DMS 273 (cell line): Measurements from ENCODE around the gene NFATC1.
"Not testable (repeated sequence)": the region's sequence is repeated elsewhere in the genome, so short reads cannot be mapped to it uniquely, and the experiment has no call there.

ENCODE experiments used
- DNase-seq: peaks from one replicate; lab custom pipeline; 2025; ENCODE audit not compliant: unreplicated experiment; lab: John Stamatoyannopoulos, UW

Gene NFATC1

DNA sequence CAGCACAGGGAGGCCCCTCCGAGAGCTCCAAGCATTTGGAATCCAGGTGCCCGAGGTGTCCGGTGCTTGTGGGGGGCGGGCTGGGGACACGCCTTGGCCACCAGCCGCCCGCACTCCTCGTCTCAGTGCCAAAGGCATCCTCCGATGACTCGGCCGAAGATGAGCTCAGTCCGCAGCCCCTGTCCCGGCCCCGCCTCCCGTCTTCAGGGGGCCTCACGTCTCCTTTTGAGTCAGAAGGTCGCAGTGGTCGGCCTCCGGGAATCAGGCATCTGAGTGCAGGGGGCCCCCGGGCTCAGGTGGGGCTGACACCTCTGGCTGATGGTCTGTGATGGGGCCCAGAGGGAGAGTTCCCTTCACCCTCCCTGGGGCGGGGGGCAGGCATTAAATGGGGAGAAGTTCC, 74.8 kb downstream of the NFATC1 start:
- no peak for DNase-seq

DNA sequence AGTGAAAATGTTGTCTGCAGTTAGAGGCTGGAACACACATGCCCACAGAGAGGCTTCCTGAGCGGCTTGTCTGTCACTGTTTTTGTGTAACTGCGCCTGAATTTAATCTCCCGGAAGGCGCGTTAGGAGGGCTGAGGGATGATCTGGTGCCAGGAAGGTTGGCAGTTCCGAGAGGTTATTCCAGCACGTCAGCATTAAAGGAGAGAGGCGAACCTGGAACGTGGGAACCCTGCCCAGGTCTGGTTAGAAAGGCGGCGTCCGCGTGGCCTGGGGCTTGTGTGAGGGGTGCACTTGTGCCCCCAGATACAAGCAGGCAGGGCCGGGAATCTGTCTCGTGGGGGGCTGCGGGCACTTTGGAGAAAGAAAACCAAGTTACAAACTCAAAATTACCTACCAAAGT, 75.3 kb downstream of the NFATC1 start:
- no peak for DNase-seq

DNA sequence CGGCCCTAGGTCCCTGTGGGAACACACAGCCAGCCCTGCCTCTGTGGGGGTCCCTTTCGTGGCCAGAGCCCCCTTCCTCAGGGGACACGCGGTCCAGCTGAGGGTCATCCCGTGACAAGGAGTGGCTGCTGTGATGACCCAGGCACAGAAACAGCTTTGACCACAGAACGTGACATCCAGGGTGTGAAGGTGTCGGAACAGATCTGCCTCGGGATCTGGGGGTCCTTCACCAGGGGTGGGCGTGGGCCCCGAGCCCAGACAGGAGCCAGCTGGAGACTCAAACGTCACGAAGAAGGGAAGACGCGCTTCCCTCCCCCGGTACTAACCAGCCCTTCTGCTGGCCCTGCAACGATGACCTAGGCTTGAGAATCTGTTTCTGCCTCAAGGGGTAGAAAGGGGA, 75.9 kb downstream of the NFATC1 start:
- no peak for DNase-seq

DNA sequence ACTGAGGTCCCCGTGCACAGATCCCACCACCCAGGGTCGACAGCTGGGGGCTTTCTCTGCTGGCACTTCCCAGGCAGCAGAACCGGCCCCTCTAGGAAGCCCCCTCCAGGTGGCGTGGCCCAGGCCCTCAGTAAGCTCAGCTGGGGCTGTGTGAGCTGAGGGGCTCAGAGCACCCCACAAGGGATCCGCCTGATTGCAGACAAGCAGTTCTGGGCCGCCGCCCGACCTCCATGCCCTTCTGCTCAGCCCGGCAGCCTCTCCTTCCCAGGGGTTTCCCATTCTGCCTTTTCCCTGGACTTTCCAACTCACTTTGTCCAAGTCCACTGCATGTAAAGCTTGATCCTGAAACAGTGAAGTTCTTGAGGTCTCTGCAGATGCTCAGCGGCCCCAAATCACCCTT, 76.4 kb downstream of the NFATC1 start:
- DNase-seq, result no peak

DNA sequence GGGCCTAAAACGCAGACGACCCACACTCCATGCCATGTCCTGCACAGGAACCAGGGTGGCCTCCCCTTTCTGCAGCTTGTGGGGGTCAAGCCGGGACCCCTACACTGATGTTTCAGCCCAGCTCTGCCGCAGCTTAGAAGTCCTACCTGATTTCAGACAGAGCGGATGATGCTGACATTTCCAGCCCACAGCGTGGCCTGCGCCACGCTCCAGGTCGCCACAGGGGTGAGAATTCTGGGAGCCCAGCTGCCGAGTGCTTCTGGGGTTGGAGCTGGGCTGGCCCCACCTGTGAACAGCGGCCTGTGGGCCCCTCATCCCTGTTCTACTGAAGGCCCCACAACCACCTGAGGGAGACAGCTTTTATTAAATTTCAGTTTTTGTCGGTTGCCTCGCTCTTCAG, 77.2 kb downstream of the NFATC1 start:
- DNase-seq, result no peak

DNA sequence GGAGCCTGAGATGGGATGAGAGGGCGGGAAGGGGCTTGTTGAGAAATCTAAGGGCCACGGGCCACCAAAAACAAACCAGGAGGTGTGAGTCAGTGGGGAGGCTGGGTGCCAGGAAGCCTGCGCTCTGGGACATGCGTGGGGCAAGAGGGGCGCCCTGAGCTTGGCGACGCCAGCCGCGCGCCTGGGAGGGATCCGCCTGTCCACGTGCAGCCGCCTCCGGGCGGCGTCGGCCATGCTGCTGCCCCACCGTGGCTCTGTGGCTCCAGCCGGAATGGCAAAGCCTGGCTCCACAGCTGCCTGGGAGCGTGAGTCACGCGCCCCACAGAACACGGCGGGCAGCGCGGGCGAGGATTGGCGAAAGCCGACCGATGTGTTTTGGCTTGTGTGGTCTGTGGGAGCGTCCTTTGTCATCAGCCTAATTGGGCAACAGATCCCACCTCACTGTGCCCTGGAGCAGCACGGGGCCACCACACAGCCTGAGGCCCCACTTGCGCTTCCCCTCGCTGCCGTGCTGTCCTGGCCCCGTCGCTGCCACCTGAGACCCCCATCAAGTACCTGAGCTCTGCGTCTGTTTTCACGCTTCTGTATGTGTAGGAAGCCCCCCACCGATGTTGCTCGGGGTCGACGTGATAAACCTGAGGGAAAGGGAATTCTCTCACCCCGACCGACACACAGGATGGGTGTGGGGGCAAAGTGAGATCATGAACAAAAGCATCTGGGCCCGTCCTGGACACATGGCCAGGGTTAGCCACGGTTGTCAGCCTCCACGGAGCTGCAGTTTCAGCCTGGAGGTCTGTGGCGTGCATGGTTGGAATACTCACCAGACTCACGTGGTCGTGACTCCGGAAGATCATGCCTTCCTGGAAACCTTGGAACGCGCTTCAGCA, 80.5 kb downstream of the NFATC1 start:
- DNase-seq, result no peak

DNA sequence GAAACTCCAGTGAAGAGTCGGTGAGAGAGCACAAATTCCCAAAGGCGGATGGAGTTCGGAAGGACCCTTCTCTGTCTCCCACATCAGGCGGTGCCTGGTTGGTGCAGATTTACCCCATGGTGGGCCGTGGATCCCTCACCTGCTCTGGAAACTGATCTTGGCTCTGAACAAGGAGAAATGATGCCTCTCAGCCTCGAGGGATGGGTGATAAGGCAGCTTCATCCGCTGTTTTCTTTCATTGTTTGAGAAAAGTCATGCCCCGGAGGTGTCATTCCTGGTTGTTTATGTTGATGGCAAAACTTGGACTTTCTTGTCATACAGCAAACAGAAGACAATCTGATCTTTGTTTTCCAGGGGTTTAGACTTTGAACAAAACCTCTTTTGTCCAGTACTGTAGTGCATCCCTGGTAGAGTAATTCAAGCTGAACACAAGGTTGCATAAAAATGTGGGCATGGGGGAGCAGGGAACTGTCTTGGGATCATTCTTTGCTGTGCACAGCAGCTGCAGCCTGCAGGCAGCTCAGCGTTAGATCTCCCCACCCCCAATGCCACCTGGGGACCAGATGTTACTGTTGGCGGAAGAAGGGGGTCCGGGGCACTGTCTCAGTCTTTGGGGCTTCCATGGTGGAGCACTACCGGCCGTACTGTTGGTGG, 81.3 kb downstream of the NFATC1 start:
- DNase-seq, result no peak

DNA sequence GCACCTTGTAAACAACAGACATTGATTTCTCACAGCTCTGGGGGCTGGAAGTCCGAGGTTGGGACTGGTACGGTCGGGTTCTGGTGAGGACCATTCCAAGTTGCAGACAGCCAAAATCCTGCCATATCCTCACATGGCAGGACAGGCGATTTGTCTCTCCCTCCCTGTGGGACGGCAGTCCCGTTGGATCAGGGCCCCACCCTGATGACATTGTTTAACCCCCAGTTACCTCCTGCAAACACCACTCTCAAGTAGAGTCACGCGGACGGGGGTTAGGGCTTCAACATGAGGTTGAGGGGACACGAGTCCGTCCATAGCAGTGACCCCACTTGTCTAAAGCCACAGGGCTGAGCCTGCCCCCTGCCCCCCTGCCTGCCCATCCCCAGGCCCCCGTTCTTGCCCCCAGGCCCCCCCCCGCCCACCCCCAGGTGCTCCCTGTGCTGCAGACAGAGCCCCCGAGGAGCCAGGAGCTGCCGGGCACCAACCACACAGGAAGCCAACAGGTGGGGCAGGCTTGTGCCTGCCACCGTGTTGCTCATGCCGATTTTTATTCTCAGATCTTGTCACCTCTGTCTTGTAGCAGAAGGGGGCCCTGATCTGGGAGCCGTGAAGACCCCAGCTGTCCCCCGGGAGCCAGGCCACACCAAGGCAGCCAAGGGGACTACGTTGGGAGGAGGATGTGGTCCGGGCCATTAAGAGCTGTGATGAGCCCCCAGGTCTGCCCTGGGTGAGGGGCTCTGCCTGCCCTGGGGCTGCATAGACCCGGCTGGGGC, 82.2 kb downstream of the NFATC1 start:
- no peak for DNase-seq

DNA sequence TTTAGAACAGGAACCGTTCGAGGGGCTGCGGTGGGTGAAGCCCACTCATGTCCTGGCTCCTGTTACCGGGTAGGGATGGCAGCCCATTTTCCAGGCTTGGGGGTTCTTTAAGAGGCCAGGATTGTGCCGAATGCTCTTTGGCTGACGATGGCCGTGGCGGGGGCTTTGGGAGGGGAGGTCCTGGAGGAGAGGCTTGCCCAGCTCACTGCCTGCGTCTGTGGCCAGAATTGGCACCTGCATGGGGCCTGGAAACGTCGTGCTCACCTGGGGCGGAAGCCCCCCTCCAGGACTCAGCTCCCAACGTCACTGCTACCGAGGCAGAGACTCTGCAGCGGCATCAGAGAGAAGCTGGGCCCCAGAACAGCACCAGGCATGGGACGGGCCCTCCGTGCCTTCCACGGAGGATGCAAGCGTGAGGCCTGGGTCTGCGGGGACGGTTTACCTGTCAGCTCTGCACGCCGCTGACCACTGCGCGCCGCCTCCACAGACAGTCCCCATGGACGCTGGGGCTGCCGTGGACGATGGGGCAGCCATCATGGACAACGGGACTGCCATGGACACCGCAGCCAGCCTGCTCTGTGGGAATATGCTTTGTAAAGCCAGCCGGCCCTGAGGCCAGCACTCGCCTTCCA, 82.9 kb downstream of the NFATC1 start:
- DNase-seq, result no peak

DNA sequence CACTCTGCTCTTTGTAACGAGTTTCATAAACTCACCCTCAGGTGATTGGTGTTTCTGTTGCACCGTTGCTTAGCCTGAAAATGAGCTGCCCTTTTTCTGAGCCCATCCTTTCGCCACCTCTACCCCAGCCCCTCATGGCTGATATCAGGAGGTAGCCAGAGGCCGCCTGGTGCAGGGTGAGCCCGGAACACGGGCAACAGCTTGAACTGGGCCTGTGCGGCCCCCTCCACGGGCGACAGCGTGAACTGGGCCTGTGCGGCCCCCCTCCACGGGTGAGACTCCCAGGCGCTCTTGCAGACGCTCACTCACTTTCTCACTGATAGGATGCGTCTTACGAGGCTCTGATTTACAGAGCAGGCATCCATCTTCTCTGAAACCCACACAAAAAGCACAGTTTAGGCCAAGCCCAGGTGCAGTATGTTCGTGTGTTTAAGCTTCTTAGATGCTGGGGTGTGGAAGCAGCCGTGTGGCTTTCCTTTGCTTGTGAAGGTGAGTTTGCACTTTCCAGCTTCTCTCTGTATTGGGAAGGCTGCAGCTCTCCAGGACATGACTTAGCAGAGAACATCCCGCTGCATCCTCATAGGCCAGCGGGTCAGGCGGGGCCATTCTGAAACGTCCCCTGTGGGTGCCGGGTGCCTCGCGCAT, 83.5 kb downstream of the NFATC1 start:
- DNase-seq, result no peak

DNA sequence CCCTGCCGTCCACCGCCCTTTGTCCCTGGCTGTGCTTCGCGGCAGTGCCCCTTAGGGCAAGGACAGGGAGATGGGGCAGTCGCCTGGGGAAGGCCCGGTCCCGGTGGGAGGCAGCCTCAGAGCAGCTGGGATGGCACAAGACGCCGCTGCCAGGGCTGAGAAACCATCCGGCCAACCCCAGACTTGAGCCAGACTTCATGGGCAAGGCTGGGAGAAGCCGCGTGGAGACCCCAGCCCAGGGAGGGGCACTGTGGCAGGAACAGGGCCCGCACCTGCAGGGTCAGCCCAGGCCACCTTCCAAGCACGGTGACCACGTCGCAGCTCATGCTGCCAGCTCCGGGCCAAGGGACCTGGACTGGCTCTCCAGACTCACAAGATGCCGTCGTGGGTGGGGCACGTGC, 84.0 kb downstream of the NFATC1 start:
- no peak for DNase-seq

DNA sequence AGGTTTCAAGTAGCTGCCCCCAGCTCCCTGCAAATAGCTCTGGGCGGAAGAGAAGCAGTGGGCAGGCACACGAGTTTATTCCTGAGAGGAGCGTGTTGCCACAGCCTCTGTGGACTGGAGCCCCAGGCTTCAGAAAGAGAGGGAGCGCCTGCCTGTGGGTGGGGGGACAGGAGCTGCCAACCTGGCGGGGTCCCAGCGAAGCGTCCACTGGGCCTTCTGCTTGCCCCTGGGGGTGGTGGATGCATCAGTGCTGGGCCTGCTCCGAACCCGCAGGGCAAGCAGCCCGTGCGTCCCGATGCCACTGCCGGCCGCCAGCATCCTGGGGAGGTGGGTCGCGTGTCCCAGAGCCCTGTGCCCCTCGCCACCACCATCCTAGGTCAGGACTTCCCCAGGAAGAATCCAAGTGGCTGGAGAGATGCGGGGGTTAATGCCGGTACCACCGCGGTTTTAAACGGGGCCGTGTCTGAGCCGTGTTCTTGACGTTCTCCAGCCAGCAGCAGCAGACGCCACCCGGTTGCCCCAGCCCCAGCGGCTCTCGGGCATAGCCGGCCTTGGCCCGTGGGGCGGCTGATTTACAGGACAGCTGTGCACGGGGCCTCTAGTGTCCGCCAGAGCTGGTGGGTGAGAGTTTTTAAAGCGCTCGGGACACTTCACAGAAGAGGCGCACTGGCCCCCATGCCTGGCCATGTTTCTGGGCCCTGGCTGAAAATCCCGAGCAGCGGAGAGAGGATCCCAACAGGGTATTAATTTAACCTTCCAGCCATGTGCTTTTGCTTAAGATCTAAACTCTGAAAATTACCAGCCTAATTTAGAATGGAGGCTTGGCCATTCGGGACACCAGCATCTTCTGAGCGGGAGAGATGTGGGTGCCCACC, 84.7 kb downstream of the NFATC1 start:
- no peak for DNase-seq

DNA sequence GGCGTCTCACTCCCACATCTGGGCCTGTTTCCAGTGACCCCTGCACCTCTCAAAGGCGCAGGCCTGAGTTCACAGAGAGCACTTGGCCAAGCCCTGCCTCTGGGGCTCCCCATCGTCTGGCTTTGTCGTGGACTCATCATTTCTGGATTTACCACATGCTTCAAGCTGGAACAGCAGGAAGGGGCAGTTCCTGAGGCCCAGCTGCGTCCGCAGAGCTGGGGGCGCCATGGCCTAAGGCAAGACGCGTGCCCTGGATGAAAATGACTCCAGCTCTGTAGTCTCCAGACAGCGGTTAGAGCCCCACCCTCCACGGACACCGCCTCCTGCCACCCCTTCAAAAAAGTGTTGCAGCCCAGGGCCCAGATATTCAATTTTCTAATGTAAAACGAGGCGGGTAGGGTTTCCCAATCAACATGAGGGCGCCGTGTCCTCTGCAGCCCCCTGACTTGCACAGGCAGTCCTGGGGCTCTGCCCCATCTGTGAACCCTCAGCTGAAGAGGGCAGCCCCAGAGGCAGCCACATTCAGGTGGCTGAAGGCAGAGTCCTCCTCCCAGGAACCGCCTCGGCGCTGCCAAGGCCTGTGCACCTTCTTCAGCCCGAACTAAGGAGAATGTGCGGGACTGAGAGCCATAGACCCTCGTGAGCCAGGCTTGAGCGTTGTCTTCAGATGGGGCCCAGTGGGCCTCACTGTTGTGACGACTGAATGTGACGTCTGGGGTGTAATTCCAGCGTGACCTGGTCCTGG, 85.5 kb downstream of the NFATC1 start:
- no peak for DNase-seq

DNA sequence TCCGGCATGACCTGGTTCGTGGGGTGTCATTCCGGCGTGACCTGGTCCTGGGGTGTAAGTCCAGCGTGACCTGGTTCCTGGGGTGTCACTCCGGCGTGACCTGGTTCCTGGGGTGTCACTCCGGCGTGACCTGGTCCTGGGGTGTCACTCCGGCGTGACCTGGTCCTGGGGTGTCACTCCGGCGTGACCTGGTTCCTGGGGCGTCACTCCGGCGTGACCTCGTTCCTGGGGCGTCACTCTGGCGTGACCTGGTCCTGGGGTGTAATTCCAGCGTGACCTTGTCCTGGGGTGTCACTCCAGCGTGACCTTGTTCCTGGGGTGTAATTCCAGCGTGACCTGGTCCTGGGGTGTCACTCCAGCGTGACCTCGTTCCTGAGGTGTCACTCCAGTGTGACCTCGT, 87.7 kb downstream of the NFATC1 start:
- not testable (repeated sequence) for DNase-seq

DNA sequence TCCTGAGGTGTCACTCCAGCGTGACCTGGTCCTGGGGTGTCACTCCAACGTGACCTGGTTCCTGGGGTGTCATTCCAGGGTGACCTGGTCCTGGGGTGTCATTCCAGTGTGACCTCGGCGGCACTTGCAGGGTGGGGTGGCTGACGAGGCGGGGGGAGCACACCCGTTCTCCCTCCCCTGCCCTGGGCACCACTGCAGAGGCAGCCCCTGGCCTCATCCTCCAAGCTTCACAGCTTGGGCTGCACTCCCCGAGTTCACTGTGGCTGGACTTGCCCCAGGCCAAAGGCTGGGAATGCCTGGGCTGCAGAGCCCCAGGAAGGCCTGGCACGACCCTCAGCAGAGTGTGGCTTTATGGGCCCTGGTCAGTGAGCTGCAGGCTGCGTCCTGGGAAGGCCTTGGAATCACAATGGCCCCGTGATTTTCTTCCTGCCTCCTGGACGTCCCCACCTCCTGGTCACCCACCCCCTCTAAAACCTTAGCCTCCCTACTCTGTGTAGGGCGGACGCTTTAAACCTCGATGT, 88.3 kb downstream of the NFATC1 start:
- DNase-seq, result no peak

DNA sequence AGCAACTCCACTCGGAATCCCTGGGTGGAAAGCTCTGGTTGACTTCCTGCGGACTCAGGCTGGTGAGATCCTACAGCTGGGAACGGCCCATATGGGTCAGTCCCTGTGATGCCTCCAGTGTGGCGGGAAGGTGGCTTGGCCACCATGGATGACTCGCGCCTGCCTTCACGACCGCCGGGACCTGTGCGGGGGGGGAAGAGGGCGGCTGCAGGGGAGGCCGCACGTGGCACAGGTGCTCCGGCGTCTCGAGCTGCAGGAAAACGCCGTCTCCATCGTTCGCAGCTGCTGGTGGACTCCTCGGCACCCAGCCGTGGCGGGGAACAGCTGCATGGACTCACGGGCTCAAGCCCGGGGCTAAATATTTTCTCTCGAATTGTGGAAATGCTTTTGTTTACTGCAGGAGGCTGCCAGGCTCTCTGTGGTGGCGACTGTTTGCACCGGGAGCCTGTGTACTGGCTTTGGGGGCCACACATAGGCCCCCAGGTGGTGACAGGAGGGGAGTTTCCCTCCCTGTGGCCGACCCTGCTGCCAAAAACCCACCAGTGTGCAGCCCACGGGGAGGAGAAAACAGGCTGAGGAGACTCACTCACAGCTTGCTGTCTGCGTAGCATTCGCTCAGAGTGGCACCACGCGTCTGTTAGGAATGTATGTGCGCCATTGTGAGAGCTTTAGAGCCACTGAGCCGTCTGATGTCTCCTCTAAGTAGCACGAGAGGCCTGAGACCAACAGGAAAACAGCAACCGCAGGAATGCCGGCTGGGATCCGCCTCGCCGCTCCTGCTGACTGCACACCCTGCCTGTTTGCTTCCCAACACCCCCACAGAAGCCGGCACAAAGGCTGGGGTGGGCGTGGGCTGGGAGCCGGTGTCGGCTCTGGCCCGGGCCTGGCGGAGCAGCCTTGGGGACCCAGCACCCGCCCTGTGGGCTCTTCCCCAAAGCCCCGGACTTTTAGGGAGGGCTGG, 89.2 kb downstream of the NFATC1 start:
- DNase-seq, result no peak

DNA sequence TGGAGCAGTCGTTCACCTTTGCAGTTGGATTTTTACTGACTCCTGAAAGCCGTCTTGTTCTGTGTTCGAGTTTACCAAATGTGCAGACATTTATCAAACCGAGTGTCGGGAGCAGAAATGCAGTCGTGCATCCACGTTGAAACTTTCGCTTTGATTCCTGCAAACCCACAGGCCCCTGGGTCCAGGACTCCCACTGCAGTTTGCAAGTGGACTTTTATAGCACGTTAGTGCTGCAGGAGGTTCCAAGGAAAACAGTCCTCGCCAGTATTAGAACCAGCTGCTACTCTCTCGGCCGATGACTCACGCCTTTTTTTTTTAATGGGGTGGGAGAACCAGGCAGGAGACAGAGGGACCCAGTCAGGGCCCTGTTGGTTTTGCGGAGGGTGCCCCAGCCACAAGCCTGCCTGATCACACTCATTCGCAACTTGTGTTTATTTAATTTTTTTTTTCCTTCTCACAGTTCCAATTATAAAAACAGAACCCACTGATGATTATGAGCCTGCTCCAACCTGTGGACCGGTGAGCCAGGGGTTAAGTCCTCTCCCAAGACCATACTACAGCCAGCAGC, 90.1 kb downstream of the NFATC1 start:
- DNase-seq, result peak; percentile 37
